D721Med (cell line): ENCODE results near the gene MUL1.

Source experiments
- DNase-seq: peaks from one replicate; pipeline ENCODE4 v3.0.0; 2011; ENCODE audit warnings: low spot score; ENCODE audit not compliant: insufficient read length
- FAIRE-seq: peaks from 2 replicates; lab custom pipeline; 2011; peaks lifted over from hg19 to GRCh38; lab: Jason Lieb, UNC
- CTCF ChIP-seq: IDR thresholded peaks from 2 replicates; pipeline ENCODE4 v1.5.1; 2012; ENCODE audit warnings: mild to moderate bottlenecking, control low read depth; ENCODE audit not compliant: insufficient read depth; ENCODE audit errors: missing control alignments

The MUL1 gene

GRCh38 chr1:20491178-20491577 lies 16.8 kb downstream of the MUL1 start:
- FAIRE-seq (no peak), DNase-seq (no peak)
- no peak for TF ChIP-seq CTCF

GRCh38 chr1:20487236-20487590 lies 20.7 kb downstream of the MUL1 start:
- no peak for DNase-seq
- FAIRE-seq, result no peak
- TF ChIP-seq CTCF, result no peak

GRCh38 chr1:20486457-20487235 lies 21.3 kb downstream of the MUL1 start:
- FAIRE-seq, result no peak
- no peak for DNase-seq
- TF ChIP-seq CTCF, result no peak

GRCh38 chr1:20485527-20486456 lies 22.2 kb downstream of the MUL1 start, which contains the start of gene CAMK2N1:
Gene CAMK2N1 (minus strand): TSS chr1:20486210. CDS start chr1:20485379, 831 bp downstream.
- no peak for TF ChIP-seq CTCF
- DNase-seq (peak; percentile 48), FAIRE-seq (no peak)

DNA sequence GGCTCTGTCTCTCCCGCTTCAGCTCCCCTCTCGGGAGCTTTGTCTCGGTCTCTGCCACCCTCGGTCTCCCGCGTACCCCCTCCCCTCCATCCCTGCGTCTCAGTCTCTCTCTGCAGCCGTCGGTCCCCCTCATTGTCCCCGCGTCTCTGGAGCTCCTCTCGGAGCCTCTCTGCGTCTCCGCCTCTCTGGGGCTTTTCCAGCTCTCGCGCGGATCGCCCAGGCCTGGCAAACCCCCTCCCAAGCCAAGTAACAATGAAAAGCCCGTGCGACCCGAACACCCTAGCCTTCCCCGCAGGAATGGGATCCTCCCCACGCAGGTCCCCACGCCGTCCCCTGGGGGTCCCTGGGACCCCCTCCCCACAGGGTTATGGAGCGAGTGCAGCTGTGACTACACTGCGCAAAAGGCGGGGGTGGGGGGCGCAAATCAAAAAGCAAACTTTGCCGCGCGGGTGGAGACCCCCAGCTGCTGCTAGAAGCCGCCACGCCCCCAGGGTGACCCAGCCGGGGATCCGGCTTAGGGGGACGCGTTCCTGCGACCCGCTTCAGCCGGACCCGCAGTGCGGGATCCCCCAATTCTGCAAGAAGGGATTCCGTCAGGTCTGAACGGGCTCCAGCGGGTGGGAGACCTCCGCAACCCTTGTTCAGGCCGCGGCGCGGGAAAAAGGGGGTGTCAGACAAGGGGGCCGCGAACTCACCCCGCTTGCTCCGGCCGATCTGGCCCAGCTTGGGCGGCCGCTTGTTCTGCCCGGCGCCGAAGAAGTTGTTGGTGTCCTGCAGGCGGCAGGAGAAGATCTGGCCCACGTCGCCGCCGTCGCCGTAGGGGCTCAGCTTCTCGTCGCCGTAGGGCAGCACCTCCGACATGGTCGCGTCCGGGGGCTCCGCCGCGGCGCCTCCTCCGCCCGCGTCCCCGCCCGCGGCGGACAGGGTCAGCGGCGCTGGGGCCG lies 23.2 kb downstream of the MUL1 start:
- FAIRE-seq (no peak), DNase-seq (no peak)
- no peak for TF ChIP-seq CTCF

GRCh38 chr1:20483833-20484518 lies 24.0 kb downstream of the MUL1 start:
- FAIRE-seq (no peak), DNase-seq (no peak)
- no peak for TF ChIP-seq CTCF
